ENCODE measurements around the gene AIDA.
"Not testable (repeated sequence)": the region's sequence is repeated elsewhere in the genome, so short reads cannot be mapped to it uniquely, and the experiment has no call there.

DNA sequence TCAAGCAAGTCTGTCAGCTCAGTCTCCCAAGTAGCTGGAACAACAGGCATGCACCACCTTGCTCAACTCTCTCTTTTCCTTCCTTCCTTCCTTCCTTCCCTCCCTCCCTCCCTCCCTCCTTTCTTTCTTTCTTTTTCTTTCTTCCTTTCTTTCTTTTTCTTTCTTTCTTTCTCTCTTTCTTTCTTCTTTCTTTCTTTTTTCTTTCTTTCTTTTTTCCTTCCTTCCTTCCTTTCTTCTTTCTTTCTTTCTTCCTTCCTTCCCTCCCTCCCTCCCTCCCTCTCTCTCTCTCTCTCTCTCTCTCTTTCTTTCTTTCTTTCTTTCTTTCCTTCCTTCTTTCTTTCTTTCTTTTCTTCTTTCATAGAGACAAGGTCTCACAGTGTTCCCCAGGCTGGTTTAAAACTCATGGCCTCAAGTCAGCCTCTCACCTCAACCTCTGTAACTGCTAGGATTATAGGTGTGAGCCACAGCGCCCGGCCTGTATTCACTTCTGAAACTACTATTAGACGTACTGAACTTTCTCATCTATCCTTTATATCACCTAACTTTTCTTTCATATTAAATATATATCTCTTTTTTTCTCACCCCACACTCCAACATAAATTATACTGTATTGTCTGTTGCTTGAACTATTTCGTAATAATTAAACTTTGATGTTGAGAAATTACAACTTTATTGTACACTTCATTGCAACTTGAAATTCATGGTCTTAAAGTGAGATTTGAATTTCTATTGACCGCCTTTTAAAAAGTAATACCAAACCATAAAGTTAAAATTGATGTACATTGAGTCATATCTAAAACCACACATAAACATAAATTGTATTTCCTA, 29.6 kb upstream of the AIDA start:
- TF ChIP-seq, protein P1, sequence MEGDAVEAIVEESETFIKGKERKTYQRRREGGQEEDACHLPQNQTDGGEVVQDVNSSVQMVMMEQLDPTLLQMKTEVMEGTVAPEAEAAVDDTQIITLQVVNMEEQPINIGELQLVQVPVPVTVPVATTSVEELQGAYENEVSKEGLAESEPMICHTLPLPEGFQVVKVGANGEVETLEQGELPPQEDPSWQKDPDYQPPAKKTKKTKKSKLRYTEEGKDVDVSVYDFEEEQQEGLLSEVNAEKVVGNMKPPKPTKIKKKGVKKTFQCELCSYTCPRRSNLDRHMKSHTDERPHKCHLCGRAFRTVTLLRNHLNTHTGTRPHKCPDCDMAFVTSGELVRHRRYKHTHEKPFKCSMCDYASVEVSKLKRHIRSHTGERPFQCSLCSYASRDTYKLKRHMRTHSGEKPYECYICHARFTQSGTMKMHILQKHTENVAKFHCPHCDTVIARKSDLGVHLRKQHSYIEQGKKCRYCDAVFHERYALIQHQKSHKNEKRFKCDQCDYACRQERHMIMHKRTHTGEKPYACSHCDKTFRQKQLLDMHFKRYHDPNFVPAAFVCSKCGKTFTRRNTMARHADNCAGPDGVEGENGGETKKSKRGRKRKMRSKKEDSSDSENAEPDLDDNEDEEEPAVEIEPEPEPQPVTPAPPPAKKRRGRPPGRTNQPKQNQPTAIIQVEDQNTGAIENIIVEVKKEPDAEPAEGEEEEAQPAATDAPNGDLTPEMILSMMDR (IDR thresholded peaks at IDR 0.05), result not testable (repeated sequence)
- not testable (repeated sequence) for TF ChIP-seq POLR2AphosphoS5 (IDR thresholded peaks at IDR 0.05; ENCODE audit: insufficient read depth in 1 of 2, low read depth in 1 of 2)

All from vagina (tissue), 2 donors.